Fibroblast of lung (primary cell): ENCODE measurements around the gene NT5E. TPM values are rescaled to one million over a fixed set of nuclear protein-coding genes. Genes with fewer than 3 reads are reported as not detected.
A peak's percentile ranks its signal among the peaks of the same experiment; 100 is the strongest.

ENCODE experiments used
- DNase-seq, 2 donors: peaks; one replicate each; pipeline versions ENCODE4 v3.0.0 to v3.0.0-alpha.2; 2010; ENCODE audit warnings: low read depth in 2 of 2
- H2AFZ ChIP-seq: 2 replicates; pipeline ENCODE4 v1.5.1; 2012; ENCODE audit warnings: low read length, control low read depth, inconsistent platforms
- H3K27ac ChIP-seq: 2 replicates; pipeline ENCODE4 v1.5.1; 2011; ENCODE audit warnings: low read length, control low read depth; ENCODE audit not compliant: insufficient read depth
- H3K27me3 ChIP-seq: 2 replicates; pipeline ENCODE4 v1.5.1; 2011; ENCODE audit warnings: mild to moderate bottlenecking, low read length; ENCODE audit not compliant: control insufficient read depth, insufficient read depth
- H3K36me3 ChIP-seq: 2 replicates; pipeline ENCODE4 v1.5.1; 2011; ENCODE audit warnings: low read length; ENCODE audit not compliant: control insufficient read depth, insufficient read depth
- H3K4me1 ChIP-seq: 2 replicates; pipeline ENCODE4 v1.5.1; 2011; ENCODE audit warnings: low read length; ENCODE audit not compliant: control insufficient read depth, insufficient read depth; ENCODE audit errors: extremely low read depth
- H3K4me2 ChIP-seq: 2 replicates; pipeline ENCODE4 v1.5.1; 2011; ENCODE audit warnings: low read length, control low read depth; ENCODE audit not compliant: insufficient read depth; ENCODE audit errors: extremely low read depth
- H3K4me3 ChIP-seq, 4 experiments: fragments of 200-600 bp in 1 of 4; sonication (generic) in 1 of 4; replicated peaks in 1 of 4; 2 replicates each; pipeline ENCODE4 v1.5.1; 2011 to 2016; ENCODE audit warnings: low read length in 4 of 4, low read depth in 3 of 4, mild to moderate bottlenecking in 3 of 4, control low read depth in 2 of 4, inconsistent platforms in 1 of 4, mixed read lengths in 1 of 4; ENCODE audit not compliant: insufficient read depth in 1 of 4; ENCODE audit errors: control extremely low read depth in 1 of 4
- H3K79me2 ChIP-seq: 2 replicates; pipeline ENCODE4 v1.5.1; 2012; ENCODE audit warnings: mild to moderate bottlenecking, low read length, inconsistent platforms; ENCODE audit not compliant: control insufficient read depth, insufficient read depth
- H3K9ac ChIP-seq: 2 replicates; pipeline ENCODE4 v1.5.1; 2011; ENCODE audit warnings: mild to moderate bottlenecking, low read length, control low read depth; ENCODE audit not compliant: insufficient read depth
- H3K9me3 ChIP-seq: 2 replicates; pipeline ENCODE4 v1.5.1; 2012; ENCODE audit warnings: low read depth, low read length; ENCODE audit not compliant: control insufficient read depth, insufficient read depth
- H4K20me1 ChIP-seq: 2 replicates; pipeline ENCODE4 v1.5.1; 2011; ENCODE audit warnings: low read length; ENCODE audit not compliant: control insufficient read depth, insufficient read depth; ENCODE audit errors: extremely low read depth
- CTCF ChIP-seq, 2 donors: IDR thresholded peaks in 1 of 2; conservative IDR thresholded peaks in 1 of 2; 1 replicate in 1 of 2; 2 replicates in 1 of 2; pipeline ENCODE4 v1.5.1; 2011 to 2012; ENCODE audit warnings: low read length in 2 of 2, control low read depth in 1 of 2, inconsistent platforms in 1 of 2, low read depth in 1 of 2, mild to moderate bottlenecking in 1 of 2
- EZH2 ChIP-seq: IDR thresholded peaks from 2 replicates; pipeline ENCODE4 v1.5.1; 2012; ENCODE audit warnings: low read length, control low read depth, mild to moderate bottlenecking; ENCODE audit errors: missing control alignments
- polyA plus RNA-seq, 2 donors: library from polyadenylated mRNA; depleted of rRNA in 1 of 2; stranded (reverse) in 1 of 2; unstranded in 1 of 2; fragments of >200 nt; gene quantifications; 2 replicates each; pipeline ENCODE4 v1.2.1, GENCODE V29; 2011 to 2012; ENCODE audit warnings: missing spikeins in 1 of 2
- total RNA-seq: library from RNA; depleted of rRNA; stranded (reverse); fragments of >200 nt; gene quantifications from 2 replicates; pipeline ENCODE4 v1.2.1, GENCODE V29; 2014

The NT5E gene
- total and polyA plus RNA-seq, 2 donors (not counting 1 experiment from before 2014, with no cell fraction given): 217 to 257 TPM

DNA sequence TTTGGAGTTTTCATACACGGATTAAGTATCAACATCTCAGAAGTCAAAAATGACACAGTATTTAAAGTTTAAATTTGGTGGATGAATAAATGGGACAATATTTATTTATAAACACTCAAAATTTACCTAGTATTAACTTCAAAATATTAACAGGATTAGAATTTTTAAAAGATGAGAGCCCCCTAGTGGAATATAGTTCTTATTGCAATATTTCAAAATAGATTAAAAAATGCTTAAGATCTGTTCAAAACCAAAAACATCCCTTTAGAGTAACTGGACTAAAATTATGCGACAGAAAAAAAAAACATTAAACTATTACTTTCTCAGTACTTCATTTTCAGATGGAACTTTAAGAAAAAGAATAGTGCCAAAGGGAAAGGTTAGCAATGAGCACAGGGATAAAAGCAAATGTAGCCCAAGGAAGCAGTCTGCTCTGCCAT, 87.2 kb downstream of the NT5E start:
- Histone ChIP-seq H3K4me2 (no peak overlapping the region), H3K9me3 (no peaks in the 10 kb centered on the region), H3K79me2 (no peaks in the 10 kb centered on the region), H4K20me1 (no peaks in the 10 kb centered on the region), H3K27ac (no peak overlapping the region), H3K27me3 (no peaks in the 10 kb centered on the region), H2AFZ (no peak overlapping the region), H3K4me3 (no peak overlapping the region), H3K9ac (no peak overlapping the region), H3K36me3 (no peaks in the 10 kb centered on the region), H3K4me1 (no peaks in the 10 kb centered on the region)
- no peak for TF ChIP-seq EZH2
- peak in 1 of 2 donors; percentile 20 for TF ChIP-seq CTCF (conservative IDR thresholded peaks at IDR 0.05 in 1 of 2, IDR thresholded peaks at IDR 0.05 in 1 of 2; ENCODE audit: low read depth in 1 of 2, low read length in 2 of 2)
- peak in 1 of 2 donors; percentile 50 for DNase-seq

- Histone ChIP-seq H3K36me3 (peaks cover 4% of the 10 kb centered on the region), H3K4me2 (no peak overlapping the region), H4K20me1 (no peaks in the 10 kb centered on the region), H3K79me2 (no peaks in the 10 kb centered on the region), H3K27me3 (no peaks in the 10 kb centered on the region), H2AFZ (no peak overlapping the region), H3K9me3 (no peaks in the 10 kb centered on the region), H3K4me3 (no peak overlapping the region), H3K4me1 (no peaks in the 10 kb centered on the region), H3K9ac (no peak overlapping the region), H3K27ac (no peak overlapping the region)
- peak in 1 of 2 donors; percentile 53 for DNase-seq
- no peak for TF ChIP-seq EZH2
- TF ChIP-seq CTCF (conservative IDR thresholded peaks at IDR 0.05 in 1 of 2, IDR thresholded peaks at IDR 0.05 in 1 of 2; ENCODE audit: low read depth in 1 of 2, low read length in 2 of 2): no peak
These were observed 94.9 kb downstream of the NT5E start for GRCh38 chr6:85544776-85545175.

Other genes with a start within 250 kb of the NT5E start
- gene SNX14, start 143.8 kb downstream of the NT5E start, total RNA-seq: 121 and 182 TPM in 2 replicates
- 61.9 and 79.7 TPM in 2 replicates for gene SNX14, start 143.8 kb downstream of the NT5E start, polyA plus RNA-seq
- gene SYNCRIP, start 192.8 kb downstream of the NT5E start, total RNA-seq: 41.1 and 44.3 TPM in 2 replicates
- 29.2 and 37.7 TPM in 2 replicates for gene SYNCRIP, start 192.8 kb downstream of the NT5E start, polyA plus RNA-seq